Hepatocyte (in vitro differentiated cells): ENCODE measurements around the gene TCF7.
"Not testable (repeated sequence)": the region's sequence is repeated elsewhere in the genome, so short reads cannot be mapped to it uniquely, and the experiment has no call there.

Source experiments
- EZH2 ChIP-seq: fragments of 200-600 bp; sonication (generic); IDR thresholded peaks from 2 replicates; pipeline ENCODE4 v1.6.1; 2016; ENCODE audit warnings: antibody characterized with exemption, mild to moderate bottlenecking, borderline replicate concordance
- EZH2phosphoT487 ChIP-seq: fragments of 200-600 bp; sonication (generic); IDR thresholded peaks from one replicate; pipeline ENCODE4 v1.6.1; 2018; ENCODE audit warnings: antibody characterized with exemption, mild to moderate bottlenecking, low read depth, moderate library complexity; ENCODE audit not compliant: unreplicated experiment, severe bottlenecking
- TF ChIP-seq, protein P1 (sequence below): fragments of 200-600 bp; sonication (generic); IDR thresholded peaks from 2 replicates; pipeline ENCODE4 v1.5.1; 2016; ENCODE audit warnings: antibody characterized with exemption, mild to moderate bottlenecking; ENCODE audit not compliant: poor library complexity

DNA sequence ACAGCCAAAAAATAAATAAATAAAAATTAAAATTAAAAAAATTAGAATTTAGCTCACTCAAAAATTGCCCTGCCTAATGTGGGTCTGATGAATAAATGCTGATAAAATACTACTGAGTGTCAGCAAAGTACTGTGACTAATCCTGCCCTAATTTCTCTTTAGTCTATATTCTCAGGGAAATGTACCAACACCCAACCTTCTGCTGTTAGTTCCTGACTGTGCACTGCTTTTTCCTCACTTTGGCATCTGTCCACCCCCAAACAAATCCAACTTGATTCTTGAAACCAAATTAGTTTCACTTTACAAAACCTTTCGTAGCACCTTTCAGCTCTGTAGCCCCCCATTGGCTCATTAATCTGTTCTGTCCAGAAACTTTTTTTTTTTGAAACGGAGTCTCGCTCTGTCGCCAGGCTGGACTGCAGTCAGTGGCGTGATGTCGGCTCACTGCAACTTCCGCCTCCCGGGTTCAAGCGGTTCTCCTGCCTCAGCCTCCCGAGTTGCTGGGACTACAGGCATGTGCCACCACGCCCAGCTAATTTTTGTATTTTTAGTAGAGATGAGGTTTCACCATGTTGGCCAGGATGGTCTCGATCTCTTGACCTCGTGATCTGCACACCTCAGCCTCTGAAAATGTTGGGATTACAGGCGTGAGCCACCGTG is 37.8 kb downstream of the TCF7 start:
- TF ChIP-seq EZH2, EZH2phosphoT487: not testable (repeated sequence)
- TF ChIP-seq, protein P1, sequence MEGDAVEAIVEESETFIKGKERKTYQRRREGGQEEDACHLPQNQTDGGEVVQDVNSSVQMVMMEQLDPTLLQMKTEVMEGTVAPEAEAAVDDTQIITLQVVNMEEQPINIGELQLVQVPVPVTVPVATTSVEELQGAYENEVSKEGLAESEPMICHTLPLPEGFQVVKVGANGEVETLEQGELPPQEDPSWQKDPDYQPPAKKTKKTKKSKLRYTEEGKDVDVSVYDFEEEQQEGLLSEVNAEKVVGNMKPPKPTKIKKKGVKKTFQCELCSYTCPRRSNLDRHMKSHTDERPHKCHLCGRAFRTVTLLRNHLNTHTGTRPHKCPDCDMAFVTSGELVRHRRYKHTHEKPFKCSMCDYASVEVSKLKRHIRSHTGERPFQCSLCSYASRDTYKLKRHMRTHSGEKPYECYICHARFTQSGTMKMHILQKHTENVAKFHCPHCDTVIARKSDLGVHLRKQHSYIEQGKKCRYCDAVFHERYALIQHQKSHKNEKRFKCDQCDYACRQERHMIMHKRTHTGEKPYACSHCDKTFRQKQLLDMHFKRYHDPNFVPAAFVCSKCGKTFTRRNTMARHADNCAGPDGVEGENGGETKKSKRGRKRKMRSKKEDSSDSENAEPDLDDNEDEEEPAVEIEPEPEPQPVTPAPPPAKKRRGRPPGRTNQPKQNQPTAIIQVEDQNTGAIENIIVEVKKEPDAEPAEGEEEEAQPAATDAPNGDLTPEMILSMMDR: not testable (repeated sequence)
